Uterine smooth muscle cell (primary cell): ENCODE data around the gene CACNA2D4. TPM values are rescaled to one million over a fixed set of nuclear protein-coding genes. Genes with fewer than 3 reads are reported as not detected.

Experiments
- total RNA-seq: library from RNA; depleted of rRNA; stranded (reverse); fragments of >200 nt; gene quantifications from 2 replicates; pipeline ENCODE4 v1.2.3, GENCODE V29; 2014

CACNA2D4 gene, protein sequence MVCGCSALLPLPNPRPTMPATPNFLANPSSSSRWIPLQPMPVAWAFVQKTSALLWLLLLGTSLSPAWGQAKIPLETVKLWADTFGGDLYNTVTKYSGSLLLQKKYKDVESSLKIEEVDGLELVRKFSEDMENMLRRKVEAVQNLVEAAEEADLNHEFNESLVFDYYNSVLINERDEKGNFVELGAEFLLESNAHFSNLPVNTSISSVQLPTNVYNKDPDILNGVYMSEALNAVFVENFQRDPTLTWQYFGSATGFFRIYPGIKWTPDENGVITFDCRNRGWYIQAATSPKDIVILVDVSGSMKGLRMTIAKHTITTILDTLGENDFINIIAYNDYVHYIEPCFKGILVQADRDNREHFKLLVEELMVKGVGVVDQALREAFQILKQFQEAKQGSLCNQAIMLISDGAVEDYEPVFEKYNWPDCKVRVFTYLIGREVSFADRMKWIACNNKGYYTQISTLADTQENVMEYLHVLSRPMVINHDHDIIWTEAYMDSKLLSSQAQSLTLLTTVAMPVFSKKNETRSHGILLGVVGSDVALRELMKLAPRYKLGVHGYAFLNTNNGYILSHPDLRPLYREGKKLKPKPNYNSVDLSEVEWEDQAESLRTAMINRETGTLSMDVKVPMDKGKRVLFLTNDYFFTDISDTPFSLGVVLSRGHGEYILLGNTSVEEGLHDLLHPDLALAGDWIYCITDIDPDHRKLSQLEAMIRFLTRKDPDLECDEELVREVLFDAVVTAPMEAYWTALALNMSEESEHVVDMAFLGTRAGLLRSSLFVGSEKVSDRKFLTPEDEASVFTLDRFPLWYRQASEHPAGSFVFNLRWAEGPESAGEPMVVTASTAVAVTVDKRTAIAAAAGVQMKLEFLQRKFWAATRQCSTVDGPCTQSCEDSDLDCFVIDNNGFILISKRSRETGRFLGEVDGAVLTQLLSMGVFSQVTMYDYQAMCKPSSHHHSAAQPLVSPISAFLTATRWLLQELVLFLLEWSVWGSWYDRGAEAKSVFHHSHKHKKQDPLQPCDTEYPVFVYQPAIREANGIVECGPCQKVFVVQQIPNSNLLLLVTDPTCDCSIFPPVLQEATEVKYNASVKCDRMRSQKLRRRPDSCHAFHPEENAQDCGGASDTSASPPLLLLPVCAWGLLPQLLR
- total RNA-seq = 0.33 and 0.87 TPM in 2 replicates

DNA sequence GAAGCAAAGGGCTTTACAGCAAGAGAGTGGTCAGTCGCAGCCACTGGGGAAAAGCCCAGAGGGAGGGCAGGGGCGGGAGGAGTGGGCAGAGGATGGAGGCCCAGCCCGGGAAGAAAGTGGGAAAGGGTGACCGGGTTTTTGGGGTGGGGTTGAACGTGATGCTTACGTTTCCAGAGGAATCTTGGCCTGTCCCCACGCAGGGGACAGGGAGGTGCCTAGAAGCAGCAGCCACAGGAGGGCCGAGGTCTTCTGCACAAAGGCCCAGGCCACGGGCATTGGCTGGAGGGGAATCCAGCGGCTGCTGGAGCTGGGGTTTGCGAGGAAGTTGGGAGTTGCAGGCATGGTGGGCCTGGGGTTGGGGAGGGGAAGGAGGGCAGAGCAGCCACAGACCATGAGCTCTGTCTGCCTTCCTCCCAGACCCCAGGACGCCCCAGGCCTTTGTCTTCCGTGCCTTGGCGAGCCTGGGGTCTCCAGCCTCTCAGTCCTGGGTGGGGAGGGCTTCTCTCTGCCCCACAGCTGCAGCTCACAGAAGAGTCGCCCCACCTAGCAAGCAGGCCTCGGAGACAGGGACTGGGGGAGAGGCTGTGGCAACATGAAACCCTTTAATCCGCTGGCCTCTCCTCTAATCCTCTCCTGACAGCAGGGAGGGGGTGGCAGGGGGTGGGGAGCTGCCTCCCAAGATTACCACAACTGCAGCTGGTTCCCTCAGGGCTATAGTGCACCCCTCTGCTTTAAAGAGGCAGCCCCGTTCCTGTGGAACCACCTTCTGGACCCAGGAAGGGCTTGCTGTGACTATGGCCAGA, at the start of gene CACNA2D4:
Gene CACNA2D4, minus strand, starts transcription at position 572 of the 803 bp plus-strand sequence. Its CDS starts 179 bp downstream, at position 393.

DNA sequence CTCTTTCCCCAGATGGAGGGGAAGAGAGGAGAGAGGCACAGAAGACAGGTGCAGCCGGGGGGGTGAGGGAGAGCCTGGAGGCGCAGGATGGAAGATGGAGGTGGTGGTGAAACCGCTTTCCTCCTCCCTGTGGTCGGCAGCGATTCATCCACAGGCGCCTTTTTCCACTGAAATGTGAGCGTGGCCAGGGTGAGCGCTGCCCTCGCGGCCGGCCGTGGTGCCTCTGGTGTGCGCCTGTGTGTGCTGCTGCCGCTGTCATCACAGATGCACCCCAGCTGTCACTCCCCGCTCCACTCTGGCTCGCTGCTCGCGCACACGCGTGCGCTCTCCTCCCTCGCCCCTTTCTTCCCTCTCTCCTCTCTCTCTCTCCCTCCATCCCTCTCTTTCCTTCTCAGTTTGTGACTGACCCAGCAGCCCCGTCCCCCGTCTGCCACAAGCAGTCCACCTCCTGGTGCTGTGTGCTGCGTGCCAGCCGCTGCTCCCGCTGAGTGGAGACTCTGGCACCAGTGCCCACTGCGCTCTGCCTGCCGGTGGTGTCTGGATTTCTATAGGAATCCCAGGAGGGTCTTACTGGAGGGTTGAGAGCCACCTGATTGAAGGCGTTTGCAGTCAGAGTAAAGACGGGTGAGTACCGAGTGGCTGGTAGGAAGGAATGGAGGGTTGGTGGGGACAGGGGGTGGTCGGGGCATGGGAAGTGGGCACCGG, 98.1 kb downstream of the CACNA2D4 start, which contains the start of gene LRTM2:
Gene LRTM2, plus strand, starts transcription at position 375 of the 705 bp plus-strand sequence. CDS start 7,584 bp downstream, outside the sequence.

Other genes starting within 250 kb of the CACNA2D4 start
- 36.1 and 42.4 TPM in 2 replicates for gene ADIPOR2, start 227.6 kb downstream of the CACNA2D4 start, total RNA-seq
- gene LRTM2, start 98.1 kb downstream of the CACNA2D4 start, total RNA-seq = not detected in 2 replicates
- gene DCP1B, start 85.8 kb upstream of the CACNA2D4 start, total RNA-seq = 8.3 and 8.5 TPM in 2 replicates
- 3.1 and 4.1 TPM in 2 replicates for gene CACNA1C, start 134.3 kb upstream of the CACNA2D4 start, total RNA-seq